Activated naive CD8-positive, alpha-beta T cell treated with anti-CD3 and anti-CD28 coated beads, Interleukin-2, amount 10 ng/mL, durations not matched to agents 7 days and 5 days (primary cell): Measurements from ENCODE around the gene PCDHB8. TPM values are rescaled to one million over a fixed set of nuclear protein-coding genes. Genes with fewer than 3 reads are reported as not detected.
A peak's percentile ranks its signal among the peaks of the same experiment; 100 is the strongest.
"Not testable (repeated sequence)": the region's sequence is repeated elsewhere in the genome, so short reads cannot be mapped to it uniquely, and the experiment has no call there.

Experiments used
- ATAC-seq: fragments of 150-1000 bp; cut with Tn5 transposase; one replicate; pipeline ENCODE4 v1.10.0; 2021; ENCODE audit warnings: low read depth, moderate library complexity
- POLR2A ChIA-PET: fragments of 350-600 bp; sonication (Branson Sonifier 250); formaldehyde crosslinking; loops from one replicate; lab custom pipeline; 2021; ENCODE audit warnings: antibody characterized with exemption; lab: Charles Lee
- DNase-seq: peaks from one replicate; pipeline ENCODE4 v3.0.0; 2021
- H3K27ac Mint-ChIP-seq: one replicate; pipeline ENCODE4 v1.8.0; 2022; ENCODE audit warnings: mild to moderate bottlenecking, mixed read lengths
- H3K27me3 Mint-ChIP-seq: one replicate; pipeline ENCODE4 v1.8.0; 2022; ENCODE audit warnings: mild to moderate bottlenecking, moderate library complexity, mixed read lengths
- H3K36me3 Mint-ChIP-seq: one replicate; pipeline ENCODE4 v1.8.0; 2021; ENCODE audit warnings: mild to moderate bottlenecking, mixed read lengths
- H3K4me1 Mint-ChIP-seq: one replicate; pipeline ENCODE4 v1.8.0; 2021; ENCODE audit warnings: mixed read lengths
- H3K4me3 Mint-ChIP-seq: one replicate; pipeline ENCODE4 v1.8.0; 2022; ENCODE audit warnings: mild to moderate bottlenecking, moderate library complexity, mixed read lengths
- H3K9me3 Mint-ChIP-seq: one replicate; pipeline ENCODE4 v1.8.0; 2021; ENCODE audit warnings: mixed read lengths
- total RNA-seq, 2 experiments: library from RNA; stranded (reverse); gene quantifications; one replicate each; pipeline ENCODE4 v1.2.3, GENCODE V29; 2021

Gene PCDHB8
- total RNA-seq, 2 experiments from 2014 or later = not detected

DNA sequence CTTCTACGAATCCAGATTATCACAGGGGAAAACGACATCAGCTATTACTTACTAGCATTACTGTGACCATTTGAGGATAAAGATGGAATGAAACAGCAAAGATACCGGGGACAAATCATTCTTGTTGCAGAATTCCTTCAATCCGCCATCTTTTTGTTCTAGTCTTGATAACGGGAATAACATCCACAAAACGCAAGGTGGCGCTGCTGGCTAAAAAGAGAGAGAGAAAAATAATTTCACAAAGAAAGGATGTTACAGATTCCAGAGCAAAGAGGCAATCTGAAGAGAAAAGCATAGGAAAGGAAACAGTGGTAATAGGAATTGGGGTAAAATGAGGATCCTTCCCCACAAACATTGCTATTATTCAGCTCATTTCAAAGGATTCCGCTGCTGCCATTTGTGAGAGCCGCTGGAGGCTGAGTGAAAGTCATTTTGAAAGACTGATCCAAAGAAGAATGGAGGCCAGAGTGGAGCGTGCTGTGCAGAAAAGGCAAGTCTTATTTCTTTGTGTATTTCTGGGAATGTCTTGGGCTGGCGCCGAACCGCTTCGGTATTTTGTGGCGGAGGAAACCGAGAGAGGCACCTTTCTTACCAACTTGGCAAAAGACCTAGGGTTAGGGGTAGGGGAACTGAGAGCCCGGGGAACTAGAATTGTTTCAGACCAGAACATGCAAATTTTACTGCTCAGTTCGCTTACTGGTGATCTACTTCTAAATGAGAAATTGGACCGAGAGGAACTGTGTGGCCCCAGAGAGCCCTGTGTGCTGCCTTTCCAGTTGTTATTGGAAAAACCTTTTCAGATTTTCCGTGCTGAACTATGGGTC is 5.0 kb upstream of the PCDHB8 start, which contains the start of gene PCDHB7:
TSS of gene PCDHB7 (plus strand) at position 264 of the 824 bp plus-strand sequence. CDS start at position 456, 192 bp downstream.
- Mint-ChIP-seq H3K9me3 (peaks cover 1% of the 10 kb centered on the region), H3K27me3 (no peaks in the 10 kb centered on the region), H3K36me3 (no peaks in the 10 kb centered on the region), H3K4me3 (no peak within 1 kb of the TSS), H3K4me1 (no peaks in the 10 kb centered on the region), H3K27ac (no peak within 1 kb of the TSS)
- DNase-seq (no peak), ATAC-seq (no peak)
- POLR2A ChIA-PET = no interaction called here

DNA sequence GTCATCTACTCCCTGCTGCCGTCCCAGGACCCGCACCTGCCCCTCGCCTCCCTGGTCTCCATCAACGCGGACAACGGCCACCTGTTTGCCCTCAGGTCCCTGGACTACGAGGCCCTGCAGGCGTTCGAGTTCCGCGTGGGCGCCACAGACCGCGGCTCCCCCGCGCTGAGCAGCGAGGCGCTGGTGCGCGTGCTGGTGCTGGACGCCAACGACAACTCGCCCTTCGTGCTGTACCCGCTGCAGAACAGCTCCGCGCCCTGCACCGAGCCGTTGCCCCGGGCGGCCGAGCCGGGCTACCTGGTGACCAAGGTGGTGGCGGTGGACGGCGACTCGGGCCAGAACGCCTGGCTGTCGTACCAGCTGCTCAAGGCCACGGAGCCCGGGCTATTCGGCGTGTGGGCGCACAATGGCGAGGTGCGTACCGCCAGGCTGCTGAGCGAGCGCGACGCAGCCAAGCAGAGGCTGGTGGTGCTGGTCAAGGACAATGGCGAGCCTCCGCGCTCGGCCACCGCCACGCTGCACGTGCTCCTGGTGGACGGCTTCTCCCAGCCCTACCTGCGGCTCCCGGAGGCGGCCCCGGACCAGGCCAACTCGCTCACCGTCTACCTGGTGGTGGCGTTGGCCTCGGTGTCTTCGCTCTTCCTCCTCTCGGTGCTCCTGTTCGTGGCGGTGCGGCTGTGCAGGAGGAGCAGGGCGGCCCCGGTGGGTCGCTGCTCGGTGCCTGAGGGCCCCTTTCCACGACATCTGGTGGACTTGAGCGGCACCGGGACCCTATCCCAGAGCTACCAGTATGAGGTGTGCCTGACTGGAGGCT is 3.1 kb upstream of the PCDHB8 start:
- H3K27me3 Mint-ChIP-seq, H3K4me1 Mint-ChIP-seq, POLR2A ChIA-PET, H3K36me3 Mint-ChIP-seq, H3K4me3 Mint-ChIP-seq, ATAC-seq, DNase-seq, H3K9me3 Mint-ChIP-seq: not testable (repeated sequence)
- peak overlapping the region; percentile 18 for H3K27ac Mint-ChIP-seq

DNA sequence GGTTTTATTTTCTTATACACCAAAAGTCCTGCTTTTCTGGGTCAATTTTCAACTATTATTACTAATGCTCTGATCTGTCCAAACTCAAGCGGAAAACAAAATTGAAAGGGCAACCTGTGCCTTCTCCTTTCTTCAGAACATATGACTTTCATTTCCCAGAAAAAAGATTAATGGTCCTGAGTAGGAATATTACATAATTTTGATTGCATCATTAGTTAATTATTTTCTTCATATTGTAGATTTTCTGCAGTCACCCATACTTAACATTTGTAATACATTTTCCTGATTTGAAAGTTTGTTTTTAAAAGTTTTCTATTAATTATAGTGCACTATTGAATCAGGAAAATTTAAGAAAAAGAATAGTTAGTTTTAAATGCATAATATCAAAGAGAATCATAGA is 1.7 kb upstream of the PCDHB8 start:
- DNase-seq (no peak), ATAC-seq (no peak)
- Mint-ChIP-seq H3K36me3 (no peaks in the 10 kb centered on the region), H3K9me3 (peaks cover 1% of the 10 kb centered on the region), H3K4me3 (no peak overlapping the region), H3K27ac (no peak overlapping the region), H3K4me1 (no peaks in the 10 kb centered on the region), H3K27me3 (no peaks in the 10 kb centered on the region)
- POLR2A ChIA-PET = no interaction called here

DNA sequence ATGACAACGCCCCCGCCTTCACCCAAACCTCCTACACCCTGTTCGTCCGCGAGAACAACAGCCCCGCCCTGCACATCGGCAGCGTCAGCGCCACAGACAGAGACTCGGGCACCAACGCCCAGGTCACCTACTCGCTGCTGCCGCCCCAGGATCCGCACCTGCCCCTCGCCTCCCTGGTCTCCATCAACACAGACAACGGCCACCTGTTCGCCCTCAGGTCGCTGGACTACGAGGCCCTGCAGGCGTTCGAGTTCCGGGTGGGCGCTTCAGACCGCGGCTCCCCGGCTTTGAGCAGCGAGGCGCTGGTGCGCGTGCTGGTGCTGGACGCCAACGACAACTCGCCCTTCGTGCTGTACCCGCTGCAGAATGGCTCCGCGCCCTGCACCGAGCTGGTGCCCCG is 1.8 kb downstream of the PCDHB8 start:
- H3K4me1 Mint-ChIP-seq, H3K27ac Mint-ChIP-seq, H3K36me3 Mint-ChIP-seq, H3K4me3 Mint-ChIP-seq, ATAC-seq, H3K9me3 Mint-ChIP-seq, H3K27me3 Mint-ChIP-seq, POLR2A ChIA-PET: not testable (repeated sequence)
- DNase-seq = peak; percentile 44

DNA sequence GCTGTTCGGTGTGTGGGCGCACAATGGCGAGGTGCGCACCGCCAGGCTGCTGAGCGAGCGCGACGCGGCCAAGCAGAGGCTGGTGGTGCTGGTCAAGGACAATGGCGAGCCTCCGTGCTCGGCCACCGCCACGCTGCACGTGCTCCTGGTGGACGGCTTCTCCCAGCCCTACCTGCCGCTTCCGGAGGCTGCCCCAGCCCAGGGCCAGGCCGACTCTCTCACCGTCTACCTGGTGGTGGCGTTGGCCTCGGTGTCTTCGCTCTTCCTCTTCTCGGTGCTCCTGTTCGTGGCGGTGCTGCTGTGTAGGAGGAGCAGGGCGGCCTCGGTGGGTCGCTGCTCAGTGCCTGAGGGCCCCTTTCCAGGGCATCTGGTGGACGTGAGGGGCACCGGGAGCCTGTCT is 2.3 kb downstream of the PCDHB8 start:
- H3K36me3 Mint-ChIP-seq, ATAC-seq, H3K4me1 Mint-ChIP-seq, H3K9me3 Mint-ChIP-seq, POLR2A ChIA-PET, H3K27ac Mint-ChIP-seq, H3K4me3 Mint-ChIP-seq, DNase-seq: not testable (repeated sequence)
- H3K27me3 Mint-ChIP-seq = peaks cover 12% of the 10 kb centered on the region

DNA sequence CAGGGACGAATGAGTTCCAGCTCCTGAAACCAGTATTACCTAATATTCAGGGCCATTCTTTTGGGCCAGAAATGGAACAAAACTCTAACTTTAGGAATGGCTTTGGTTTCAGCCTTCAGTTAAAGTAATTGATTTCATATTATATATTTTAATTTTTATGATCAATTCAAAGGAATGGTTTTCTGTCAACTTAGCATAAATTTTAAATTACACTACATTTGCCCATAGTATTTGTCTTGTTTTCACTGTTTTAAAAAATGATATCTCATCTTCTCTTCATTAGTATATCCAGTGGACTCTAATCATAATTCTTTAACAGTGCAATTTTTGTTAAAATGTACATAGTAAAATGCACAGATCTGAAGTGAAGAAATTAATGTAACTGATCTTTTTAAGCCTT is 2.7 kb downstream of the PCDHB8 start:
- H3K36me3 Mint-ChIP-seq = no peaks in the 10 kb centered on the region
- POLR2A ChIA-PET = no interaction called here
- no peak for DNase-seq
- no peaks in the 10 kb centered on the region for H3K4me1 Mint-ChIP-seq
- H3K9me3 Mint-ChIP-seq = peaks cover 8% of the 10 kb centered on the region
- H3K4me3 Mint-ChIP-seq = no peak overlapping the region
- peaks cover 15% of the 10 kb centered on the region for H3K27me3 Mint-ChIP-seq
- no peak for ATAC-seq
- H3K27ac Mint-ChIP-seq = no peak overlapping the region

DNA sequence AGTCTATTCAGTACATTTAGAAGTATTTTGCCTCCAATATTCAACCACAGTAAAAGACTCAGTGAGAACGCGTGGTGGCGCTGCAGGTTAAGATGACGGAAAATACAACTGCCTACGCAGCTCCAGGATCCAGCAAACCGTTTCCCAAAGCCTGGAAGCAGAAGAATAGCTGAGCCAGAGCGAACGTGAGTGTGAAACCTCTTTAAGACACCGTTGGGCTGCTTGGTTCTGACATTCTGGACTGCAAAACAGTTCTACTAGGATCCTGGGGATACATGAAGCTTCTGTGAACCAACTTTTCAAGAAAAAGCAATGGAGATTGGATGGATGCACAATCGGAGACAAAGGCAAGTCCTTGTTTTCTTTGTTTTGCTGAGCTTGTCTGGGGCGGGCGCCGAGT is 4.7 kb downstream of the PCDHB8 start, which contains the start of gene PCDHB16:
TSS of gene PCDHB16 (plus strand) at position 140 of the 400 bp plus-strand sequence. CDS start at position 313, 173 bp downstream.
- peak within 1 kb of the TSS; percentile 19 for H3K27ac Mint-ChIP-seq
- H3K4me1 Mint-ChIP-seq = no peaks in the 10 kb centered on the region
- DNase-seq = no peak
- POLR2A ChIA-PET = no interaction called here
- peaks cover 16% of the 10 kb centered on the region for H3K27me3 Mint-ChIP-seq
- H3K4me3 Mint-ChIP-seq = no peak within 1 kb of the TSS
- no peak for ATAC-seq
- no peaks in the 10 kb centered on the region for H3K36me3 Mint-ChIP-seq
- H3K9me3 Mint-ChIP-seq = peaks cover 13% of the 10 kb centered on the region

DNA sequence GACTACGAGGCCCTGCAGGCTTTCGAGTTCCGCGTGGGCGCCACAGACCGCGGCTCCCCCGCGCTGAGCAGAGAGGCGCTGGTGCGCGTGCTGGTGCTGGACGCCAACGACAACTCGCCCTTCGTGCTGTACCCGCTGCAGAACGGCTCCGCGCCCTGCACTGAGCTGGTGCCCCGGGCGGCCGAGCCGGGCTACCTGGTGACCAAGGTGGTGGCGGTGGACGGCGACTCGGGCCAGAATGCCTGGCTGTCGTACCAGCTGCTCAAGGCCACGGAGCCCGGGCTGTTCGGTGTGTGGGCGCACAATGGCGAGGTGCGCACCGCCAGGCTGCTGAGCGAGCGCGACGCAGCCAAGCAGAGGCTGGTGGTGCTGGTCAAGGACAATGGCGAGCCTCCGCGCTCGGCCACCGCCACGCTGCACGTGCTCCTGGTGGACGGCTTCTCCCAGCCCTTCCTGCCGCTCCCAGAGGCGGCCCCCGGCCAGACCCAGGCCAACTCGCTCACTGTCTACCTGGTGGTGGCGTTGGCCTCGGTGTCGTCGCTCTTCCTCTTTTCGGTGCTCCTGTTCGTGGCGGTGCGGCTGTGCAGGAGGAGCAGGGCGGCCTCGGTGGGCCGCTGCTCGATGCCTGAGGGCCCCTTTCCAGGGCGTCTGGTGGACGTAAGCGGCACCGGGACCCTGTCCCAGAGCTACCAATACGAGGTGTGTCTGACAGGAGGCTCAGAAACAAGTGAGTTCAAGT is 6.7 kb downstream of the PCDHB8 start:
- H3K4me3 Mint-ChIP-seq, H3K27ac Mint-ChIP-seq, H3K4me1 Mint-ChIP-seq, H3K36me3 Mint-ChIP-seq, ATAC-seq, DNase-seq, POLR2A ChIA-PET: not testable (repeated sequence)
- peaks cover 20% of the 10 kb centered on the region for H3K9me3 Mint-ChIP-seq
- H3K27me3 Mint-ChIP-seq = peaks cover 19% of the 10 kb centered on the region

DNA sequence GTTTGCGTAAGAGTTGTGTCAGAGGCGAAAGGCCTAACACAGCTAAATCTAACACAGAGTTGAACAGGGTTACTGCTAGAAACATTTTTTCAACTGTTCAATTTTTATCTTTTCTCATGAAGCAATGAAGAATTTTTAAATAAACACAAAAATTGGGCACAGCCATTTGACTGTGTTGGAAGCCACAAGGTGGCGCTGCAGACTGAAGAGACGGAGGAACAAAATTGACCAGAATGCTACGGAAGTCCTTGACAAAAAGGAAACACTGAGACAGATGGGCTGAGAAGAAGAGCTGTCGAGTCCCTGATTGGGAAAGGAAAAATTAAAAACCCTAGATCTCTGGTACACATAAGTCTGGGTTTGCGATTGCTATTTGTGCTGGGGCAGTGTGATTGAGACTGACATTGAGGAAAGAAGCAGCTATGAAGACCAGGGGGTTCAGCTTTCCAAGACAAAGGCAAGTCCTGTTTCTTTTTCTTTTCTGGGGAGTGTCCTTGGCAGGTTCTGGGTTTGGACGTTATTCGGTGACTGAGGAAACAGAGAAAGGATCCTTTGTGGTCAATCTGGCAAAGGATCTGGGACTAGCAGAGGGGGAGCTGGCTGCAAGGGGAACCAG is 9.4 kb downstream of the PCDHB8 start, which contains the start of gene PCDHB9:
TSS of gene PCDHB9 (plus strand) at position 265 of the 616 bp plus-strand sequence. CDS start at position 423, 158 bp downstream.
- H3K4me3 Mint-ChIP-seq = no peak within 1 kb of the TSS

DNA sequence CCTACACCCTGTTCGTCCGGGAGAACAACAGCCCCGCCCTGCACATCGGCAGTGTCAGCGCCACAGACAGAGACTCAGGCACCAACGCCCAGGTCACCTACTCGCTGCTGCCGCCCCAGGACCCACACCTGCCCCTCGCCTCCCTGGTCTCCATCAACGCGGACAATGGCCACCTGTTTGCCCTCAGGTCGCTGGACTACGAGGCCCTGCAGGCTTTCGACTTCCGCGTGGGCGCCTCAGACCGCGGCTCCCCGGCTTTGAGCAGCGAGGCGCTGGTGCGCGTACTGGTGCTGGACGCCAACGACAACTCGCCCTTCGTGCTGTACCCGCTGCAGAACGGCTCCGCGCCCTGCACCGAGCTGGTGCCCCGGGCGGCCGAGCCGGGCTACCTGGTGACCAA is 11.1 kb downstream of the PCDHB8 start:
- H3K9me3 Mint-ChIP-seq = peaks cover 29% of the 10 kb centered on the region
- POLR2A ChIA-PET, DNase-seq, ATAC-seq, H3K36me3 Mint-ChIP-seq, H3K27ac Mint-ChIP-seq, H3K4me1 Mint-ChIP-seq, H3K4me3 Mint-ChIP-seq: not testable (repeated sequence)
- peaks cover 16% of the 10 kb centered on the region for H3K27me3 Mint-ChIP-seq

More for the DNA sequence above, 9.4 kb downstream of the PCDHB8 start, which contains the start of gene PCDHB9:
- POLR2A ChIA-PET = no interaction called here
- Mint-ChIP-seq H3K36me3 (no peaks in the 10 kb centered on the region), H3K4me1 (no peaks in the 10 kb centered on the region), H3K27me3 (peaks cover 20% of the 10 kb centered on the region), H3K27ac (no peak within 1 kb of the TSS), H3K9me3 (peaks cover 25% of the 10 kb centered on the region)
- DNase-seq (no peak), ATAC-seq (no peak)

DNA sequence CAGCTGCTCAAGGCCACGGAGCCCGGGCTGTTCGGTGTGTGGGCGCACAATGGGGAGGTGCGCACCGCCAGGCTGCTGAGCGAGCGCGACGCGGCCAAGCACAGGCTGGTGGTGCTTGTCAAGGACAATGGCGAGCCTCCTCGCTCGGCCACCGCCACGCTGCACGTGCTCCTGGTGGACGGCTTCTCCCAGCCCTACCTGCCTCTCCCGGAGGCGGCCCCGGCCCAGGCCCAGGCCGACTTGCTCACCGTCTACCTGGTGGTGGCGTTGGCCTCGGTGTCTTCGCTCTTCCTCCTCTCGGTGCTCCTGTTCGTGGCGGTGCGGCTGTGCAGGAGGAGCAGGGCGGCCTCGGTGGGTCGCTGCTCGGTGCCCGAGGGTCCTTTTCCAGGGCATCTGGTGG is 11.5 kb downstream of the PCDHB8 start:
- not testable (repeated sequence) for ATAC-seq

DNA sequence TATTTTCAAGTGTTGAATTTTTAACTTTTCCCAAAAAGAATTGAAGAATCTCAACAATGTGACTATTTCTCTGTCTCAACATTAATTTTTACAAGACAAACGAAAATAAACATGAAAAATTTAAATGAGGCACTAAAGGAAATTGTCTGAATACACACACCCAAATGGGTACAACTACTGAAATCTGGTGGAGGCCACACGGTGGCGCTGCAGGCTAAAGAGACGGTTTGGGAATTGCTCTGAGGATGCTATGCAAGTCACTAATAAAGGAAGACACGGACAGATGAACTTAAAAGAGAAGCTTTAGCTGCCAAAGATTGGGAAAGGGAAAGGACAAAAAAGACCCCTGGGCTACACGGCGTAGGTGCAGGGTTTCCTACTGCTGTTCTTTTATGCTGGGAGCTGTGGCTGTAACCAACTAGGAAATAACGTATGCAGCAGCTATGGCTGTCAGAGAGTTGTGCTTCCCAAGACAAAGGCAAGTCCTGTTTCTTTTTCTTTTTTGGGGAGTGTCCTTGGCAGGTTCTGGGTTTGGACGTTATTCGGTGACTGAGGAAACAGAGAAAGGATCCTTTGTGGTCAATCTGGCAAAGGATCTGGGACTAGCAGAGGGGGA is 14.6 kb downstream of the PCDHB8 start, which contains the start of gene PCDHB10:
TSS of gene PCDHB10 (plus strand) at position 244 of the 616 bp plus-strand sequence. CDS start at position 444, 200 bp downstream.
- peaks cover 26% of the 10 kb centered on the region for H3K9me3 Mint-ChIP-seq
- peak; percentile 41 for DNase-seq
- ATAC-seq = no peak
- H3K27ac Mint-ChIP-seq = no peak within 1 kb of the TSS
- no peaks in the 10 kb centered on the region for H3K4me1 Mint-ChIP-seq
- no peak within 1 kb of the TSS for H3K4me3 Mint-ChIP-seq
- H3K36me3 Mint-ChIP-seq = peaks cover 1% of the 10 kb centered on the region
- POLR2A ChIA-PET = no interaction called here
- peaks cover 8% of the 10 kb centered on the region for H3K27me3 Mint-ChIP-seq

More for the DNA sequence above, 11.5 kb downstream of the PCDHB8 start:
- H3K4me1 Mint-ChIP-seq, H3K27ac Mint-ChIP-seq, POLR2A ChIA-PET, DNase-seq, H3K36me3 Mint-ChIP-seq, H3K4me3 Mint-ChIP-seq: not testable (repeated sequence)
- peaks cover 16% of the 10 kb centered on the region for H3K27me3 Mint-ChIP-seq
- peaks cover 29% of the 10 kb centered on the region for H3K9me3 Mint-ChIP-seq
